HFFc6 (cell line): Measurements from ENCODE around the gene PTPRC. TPM values are rescaled to one million over a fixed set of nuclear protein-coding genes. Genes with fewer than 3 reads are reported as not detected.

Experiments used
- DNase-seq: peaks from one replicate; pipeline ENCODE4 v3.0.0-alpha.2; 2018
- H3K27ac Mint-ChIP-seq: 2 replicates; pipeline ENCODE4 v1.8.0; 2020; ENCODE audit warnings: mild to moderate bottlenecking, mixed read lengths
- H3K27me3 Mint-ChIP-seq: 2 replicates; pipeline ENCODE4 v1.8.0; 2021; ENCODE audit warnings: mild to moderate bottlenecking, moderate library complexity, mixed read lengths; ENCODE audit not compliant: insufficient read depth
- H3K36me3 Mint-ChIP-seq: 2 replicates; pipeline ENCODE4 v1.8.0; 2021; ENCODE audit warnings: low read depth, mixed read lengths
- H3K4me1 Mint-ChIP-seq: 2 replicates; pipeline ENCODE4 v1.8.0; 2020; ENCODE audit warnings: low read depth, mixed read lengths
- H3K4me3 Mint-ChIP-seq: 2 replicates; pipeline ENCODE4 v1.8.0; 2020; ENCODE audit warnings: mild to moderate bottlenecking, moderate library complexity, mixed read lengths
- H3K9me3 Mint-ChIP-seq: 2 replicates; pipeline ENCODE4 v1.8.0; 2020; ENCODE audit warnings: mild to moderate bottlenecking, mixed read lengths
- long read RNA-seq: library from polyadenylated mRNA; unstranded; transcript quantifications from one replicate; pipeline ENCODE4 v2.0.0, GENCODE V29; 2019
- total RNA-seq, 6 experiments: library from RNA; stranded (reverse); fragmentation: NEBNext Ultra II Directional; extraction: Animal tissue kit (Norgen Biotek cat#: 25700); gene quantifications; 2 replicates in 1 of 6; 3 replicates in 5 of 6; pipeline ENCODE4 v1.2.3, GENCODE V29; 2021
- TF ChIP-seq, protein P1 (sequence below): fragments of 200-600 bp; sonication (generic); IDR thresholded peaks from 2 replicates; pipeline ENCODE4 v1.5.0; 2021; ENCODE audit warnings: antibody characterized with exemption, mild to moderate bottlenecking

PTPRC gene, protein sequence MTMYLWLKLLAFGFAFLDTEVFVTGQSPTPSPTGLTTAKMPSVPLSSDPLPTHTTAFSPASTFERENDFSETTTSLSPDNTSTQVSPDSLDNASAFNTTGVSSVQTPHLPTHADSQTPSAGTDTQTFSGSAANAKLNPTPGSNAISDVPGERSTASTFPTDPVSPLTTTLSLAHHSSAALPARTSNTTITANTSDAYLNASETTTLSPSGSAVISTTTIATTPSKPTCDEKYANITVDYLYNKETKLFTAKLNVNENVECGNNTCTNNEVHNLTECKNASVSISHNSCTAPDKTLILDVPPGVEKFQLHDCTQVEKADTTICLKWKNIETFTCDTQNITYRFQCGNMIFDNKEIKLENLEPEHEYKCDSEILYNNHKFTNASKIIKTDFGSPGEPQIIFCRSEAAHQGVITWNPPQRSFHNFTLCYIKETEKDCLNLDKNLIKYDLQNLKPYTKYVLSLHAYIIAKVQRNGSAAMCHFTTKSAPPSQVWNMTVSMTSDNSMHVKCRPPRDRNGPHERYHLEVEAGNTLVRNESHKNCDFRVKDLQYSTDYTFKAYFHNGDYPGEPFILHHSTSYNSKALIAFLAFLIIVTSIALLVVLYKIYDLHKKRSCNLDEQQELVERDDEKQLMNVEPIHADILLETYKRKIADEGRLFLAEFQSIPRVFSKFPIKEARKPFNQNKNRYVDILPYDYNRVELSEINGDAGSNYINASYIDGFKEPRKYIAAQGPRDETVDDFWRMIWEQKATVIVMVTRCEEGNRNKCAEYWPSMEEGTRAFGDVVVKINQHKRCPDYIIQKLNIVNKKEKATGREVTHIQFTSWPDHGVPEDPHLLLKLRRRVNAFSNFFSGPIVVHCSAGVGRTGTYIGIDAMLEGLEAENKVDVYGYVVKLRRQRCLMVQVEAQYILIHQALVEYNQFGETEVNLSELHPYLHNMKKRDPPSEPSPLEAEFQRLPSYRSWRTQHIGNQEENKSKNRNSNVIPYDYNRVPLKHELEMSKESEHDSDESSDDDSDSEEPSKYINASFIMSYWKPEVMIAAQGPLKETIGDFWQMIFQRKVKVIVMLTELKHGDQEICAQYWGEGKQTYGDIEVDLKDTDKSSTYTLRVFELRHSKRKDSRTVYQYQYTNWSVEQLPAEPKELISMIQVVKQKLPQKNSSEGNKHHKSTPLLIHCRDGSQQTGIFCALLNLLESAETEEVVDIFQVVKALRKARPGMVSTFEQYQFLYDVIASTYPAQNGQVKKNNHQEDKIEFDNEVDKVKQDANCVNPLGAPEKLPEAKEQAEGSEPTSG (N-terminal part only)
- total RNA-seq: under 1 TPM; 0.19 to 0.96 (median 0.79) TPM
- long read RNA-seq: 0 reads

- H3K36me3 Mint-ChIP-seq: peaks cover 7% of the 10 kb centered on the region; the same call in 1 of the 2 replicates
- peaks cover 20% of the 10 kb centered on the region for H3K4me1 Mint-ChIP-seq
- H3K9me3 Mint-ChIP-seq: no peaks in the 10 kb centered on the region
- no peak within 1 kb of the TSS for H3K4me3 Mint-ChIP-seq
- H3K27me3 Mint-ChIP-seq: no peaks in the 10 kb centered on the region
- TF ChIP-seq, protein P1, sequence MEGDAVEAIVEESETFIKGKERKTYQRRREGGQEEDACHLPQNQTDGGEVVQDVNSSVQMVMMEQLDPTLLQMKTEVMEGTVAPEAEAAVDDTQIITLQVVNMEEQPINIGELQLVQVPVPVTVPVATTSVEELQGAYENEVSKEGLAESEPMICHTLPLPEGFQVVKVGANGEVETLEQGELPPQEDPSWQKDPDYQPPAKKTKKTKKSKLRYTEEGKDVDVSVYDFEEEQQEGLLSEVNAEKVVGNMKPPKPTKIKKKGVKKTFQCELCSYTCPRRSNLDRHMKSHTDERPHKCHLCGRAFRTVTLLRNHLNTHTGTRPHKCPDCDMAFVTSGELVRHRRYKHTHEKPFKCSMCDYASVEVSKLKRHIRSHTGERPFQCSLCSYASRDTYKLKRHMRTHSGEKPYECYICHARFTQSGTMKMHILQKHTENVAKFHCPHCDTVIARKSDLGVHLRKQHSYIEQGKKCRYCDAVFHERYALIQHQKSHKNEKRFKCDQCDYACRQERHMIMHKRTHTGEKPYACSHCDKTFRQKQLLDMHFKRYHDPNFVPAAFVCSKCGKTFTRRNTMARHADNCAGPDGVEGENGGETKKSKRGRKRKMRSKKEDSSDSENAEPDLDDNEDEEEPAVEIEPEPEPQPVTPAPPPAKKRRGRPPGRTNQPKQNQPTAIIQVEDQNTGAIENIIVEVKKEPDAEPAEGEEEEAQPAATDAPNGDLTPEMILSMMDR: no peak
- DNase-seq: no peak
- no peak within 1 kb of the TSS for H3K27ac Mint-ChIP-seq
These were observed at the start of gene PTPRC for GRCh38 chr1:198638894-198639635. PTPRC (plus strand) TSS chr1:198639040; CDS start chr1:198639269, 229 bp downstream.

DNA sequence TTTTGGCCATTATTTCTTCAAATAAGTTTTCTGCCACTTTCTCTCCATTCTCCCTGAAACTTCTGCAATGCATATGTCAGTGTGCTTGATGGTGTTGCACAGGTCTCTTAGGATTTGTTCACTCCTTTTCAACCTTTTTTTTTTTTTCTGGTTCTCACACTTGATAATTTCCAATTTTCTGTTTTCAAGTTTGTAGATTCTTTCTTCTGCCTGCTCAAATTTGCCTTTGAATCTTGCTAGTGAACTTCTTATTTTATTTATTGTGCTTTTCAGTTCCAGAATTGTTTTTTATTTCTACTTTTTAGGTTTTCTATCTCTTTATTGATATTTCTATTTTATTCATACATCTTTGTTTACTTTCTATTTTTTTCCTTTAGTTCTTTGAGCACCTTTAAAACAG, 48.4 kb upstream of the PTPRC start:
- Mint-ChIP-seq H3K4me1 (peaks cover 15% of the 10 kb centered on the region), H3K4me3 (no peak overlapping the region), H3K27me3 (no peaks in the 10 kb centered on the region), H3K9me3 (peaks cover 39% of the 10 kb centered on the region), H3K27ac (no peak overlapping the region), H3K36me3 (peaks cover 65% of the 10 kb centered on the region)
- TF ChIP-seq, protein P1: no peak
- DNase-seq: no peak

GRCh38 chr1:198595765-198596164, 43.1 kb upstream of the PTPRC start:
- Mint-ChIP-seq H3K4me1 (peaks cover 40% of the 10 kb centered on the region), H3K27me3 (no peaks in the 10 kb centered on the region), H3K4me3 (no peak overlapping the region), H3K36me3 (peaks cover 51% of the 10 kb centered on the region), H3K9me3 (peaks cover 10% of the 10 kb centered on the region), H3K27ac (no peak overlapping the region)
- no peak for DNase-seq
- TF ChIP-seq, protein P1: no peak

DNA sequence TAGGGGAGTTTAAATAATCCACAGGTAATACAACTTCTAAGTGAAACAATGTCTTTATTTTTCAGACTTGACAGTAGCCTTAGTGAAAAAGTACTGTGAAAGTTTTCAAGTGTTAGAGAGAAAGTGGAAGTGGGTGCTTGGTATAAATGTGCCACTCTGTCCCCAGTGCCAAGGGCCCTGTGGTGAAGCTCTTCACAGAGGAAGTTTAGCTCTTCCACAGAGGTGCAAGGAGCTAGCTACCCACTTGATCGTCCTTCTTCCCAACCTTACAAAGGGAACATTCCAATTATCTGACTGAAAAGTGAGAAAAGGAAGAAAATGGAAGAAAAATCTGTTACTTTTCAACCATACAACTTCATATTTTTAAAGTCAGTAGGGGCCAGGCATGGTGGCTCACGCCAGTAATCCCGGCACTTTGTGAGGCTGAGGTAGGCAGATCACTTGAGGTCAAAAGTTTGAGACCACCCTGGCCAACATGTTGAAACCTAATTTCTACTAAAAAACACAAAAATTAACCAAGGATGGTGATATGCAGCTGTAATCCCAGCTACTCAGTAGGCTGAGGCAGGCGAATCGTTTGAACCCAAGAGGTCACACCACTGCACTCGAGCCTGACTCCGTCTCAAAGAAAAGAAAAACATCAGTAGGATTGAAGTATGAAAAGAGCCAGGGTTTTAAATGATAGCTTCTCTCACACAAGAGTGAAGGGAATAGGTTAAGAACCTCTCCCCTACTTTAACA, 41.0 kb upstream of the PTPRC start:
- H3K9me3 Mint-ChIP-seq: peaks cover 15% of the 10 kb centered on the region
- no peaks in the 10 kb centered on the region for H3K27me3 Mint-ChIP-seq
- no peak for DNase-seq

More for the DNA sequence above, 41.0 kb upstream of the PTPRC start:
- no peak overlapping the region for H3K27ac Mint-ChIP-seq
- peaks cover 60% of the 10 kb centered on the region for H3K4me1 Mint-ChIP-seq
- H3K4me3 Mint-ChIP-seq: no peak overlapping the region
- peaks cover 44% of the 10 kb centered on the region for H3K36me3 Mint-ChIP-seq
- TF ChIP-seq, protein P1: no peak
